ENCODE data around the gene CCNY.

Gene CCNY

GRCh38 chr10:35465673-35466072, 129.4 kb downstream of the CCNY start:
- peaks cover 22 to 25% of the 10 kb centered on the region in 2 experiments for H3K4me1 ChIP-seq (ENCODE audit: control insufficient read depth in 1 of 2, insufficient read depth in 1 of 2, low read depth in 1 of 2, low read length in 1 of 2)
- H3K9me3 ChIP-seq = no peaks in the 10 kb centered on the region
- H3K27ac ChIP-seq = peak overlapping the region; percentile 52
- H3K4me3 ChIP-seq (ENCODE audit: low read depth in 1 of 2, low read length in 1 of 2) = no peak overlapping the region
- no peak for TF ChIP-seq CTCF (IDR thresholded peaks at IDR 0.05)
- H3K27me3 ChIP-seq = no peaks in the 10 kb centered on the region
- H3K36me3 ChIP-seq = no peaks in the 10 kb centered on the region

GRCh38 chr10:35466170-35466569, 129.9 kb downstream of the CCNY start:
- TF ChIP-seq CTCF (IDR thresholded peaks at IDR 0.05) = no peak
- Histone ChIP-seq H3K4me3 (ENCODE audit: low read depth in 1 of 2, low read length in 1 of 2) (no peak overlapping the region), H3K9me3 (no peaks in the 10 kb centered on the region), H3K27me3 (no peaks in the 10 kb centered on the region), H3K4me1 (ENCODE audit: control insufficient read depth in 1 of 2, insufficient read depth in 1 of 2, low read depth in 1 of 2, low read length in 1 of 2) (peaks cover 22 to 25% of the 10 kb centered on the region in 2 experiments), H3K27ac (peak overlapping the region; percentile 32), H3K36me3 (no peaks in the 10 kb centered on the region)

- no peaks in the 10 kb centered on the region for H3K27me3 ChIP-seq
- H3K4me3 ChIP-seq (ENCODE audit: low read depth in 1 of 2, low read length in 1 of 2) = no peak overlapping the region
- H3K27ac ChIP-seq = no peak overlapping the region
- H3K9me3 ChIP-seq = no peaks in the 10 kb centered on the region
- TF ChIP-seq CTCF (IDR thresholded peaks at IDR 0.05) = no peak
- H3K4me1 ChIP-seq (ENCODE audit: control insufficient read depth in 1 of 2, insufficient read depth in 1 of 2, low read depth in 1 of 2, low read length in 1 of 2) = peaks cover 22 to 25% of the 10 kb centered on the region in 2 experiments
- H3K36me3 ChIP-seq = no peaks in the 10 kb centered on the region
Measured at GRCh38 chr10:35466661-35467060, 130.4 kb downstream of the CCNY start.

GRCh38 chr10:35467186-35467585, 130.9 kb downstream of the CCNY start:
- Histone ChIP-seq H3K4me3 (ENCODE audit: low read depth in 1 of 2, low read length in 1 of 2) (no peak overlapping the region), H3K27me3 (no peaks in the 10 kb centered on the region), H3K27ac (no peak overlapping the region), H3K36me3 (no peaks in the 10 kb centered on the region), H3K4me1 (ENCODE audit: control insufficient read depth in 1 of 2, insufficient read depth in 1 of 2, low read depth in 1 of 2, low read length in 1 of 2) (peaks cover 22 to 25% of the 10 kb centered on the region in 2 experiments), H3K9me3 (no peaks in the 10 kb centered on the region)
- no peak for TF ChIP-seq CTCF (IDR thresholded peaks at IDR 0.05)

GRCh38 chr10:35470248-35470924, 134.1 kb downstream of the CCNY start:
- H3K36me3 ChIP-seq = no peaks in the 10 kb centered on the region
- H3K9me3 ChIP-seq = no peaks in the 10 kb centered on the region
- no peak overlapping the region for H3K4me3 ChIP-seq (ENCODE audit: low read depth in 1 of 2, low read length in 1 of 2)
- H3K4me1 ChIP-seq (ENCODE audit: control insufficient read depth in 1 of 2, insufficient read depth in 1 of 2, low read depth in 1 of 2, low read length in 1 of 2) = no peaks in the 10 kb centered on the region
- no peak for TF ChIP-seq CTCF (IDR thresholded peaks at IDR 0.05)
- no peak overlapping the region for H3K27ac ChIP-seq
- H3K27me3 ChIP-seq = no peaks in the 10 kb centered on the region

All from neutrophil (primary cell).